ENCODE measurements around the gene ENOX1. TPM values are rescaled to one million over a fixed set of nuclear protein-coding genes. Genes with fewer than 3 reads are reported as not detected.

The ENOX1 gene
- total RNA-seq, 1 experiment from 2014 or later, result 0.26 TPM

- no peaks in the 10 kb centered on the region for H3K36me3 Mint-ChIP-seq
- CTCF ChIA-PET, result no interaction called here
These were observed 132.8 kb downstream of the ENOX1 start for GRCh38 chr13:43653980-43654379.

DNA sequence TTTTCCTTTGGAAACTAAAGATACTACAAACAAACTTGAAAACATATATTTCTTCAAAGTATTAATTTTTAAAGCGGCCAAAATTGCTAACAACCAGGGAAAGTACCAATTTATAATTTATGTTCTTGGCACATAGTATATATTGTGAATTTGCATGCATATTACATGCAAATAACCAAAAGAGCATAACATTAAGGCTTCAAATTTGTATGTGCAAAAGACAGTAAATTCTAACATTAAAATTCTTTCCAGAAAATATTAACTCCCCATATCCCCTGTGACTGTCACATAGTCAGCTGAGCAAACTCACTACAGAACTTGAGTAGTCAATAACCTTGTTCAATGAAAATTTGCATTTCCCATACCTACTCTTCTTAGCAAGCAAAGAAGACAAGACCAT, 133.4 kb downstream of the ENOX1 start:
- no peaks in the 10 kb centered on the region for H3K9me3 Mint-ChIP-seq
- CTCF ChIA-PET, result no interaction called here

More at GRCh38 chr13:43653980-43654379, 132.8 kb downstream of the ENOX1 start:
- Mint-ChIP-seq H3K27me3 (ENCODE audit: low read depth) (no peaks in the 10 kb centered on the region), H3K4me1 (no peaks in the 10 kb centered on the region), H3K27ac (no peak overlapping the region), H3K4me3 (no peak overlapping the region), H3K9me3 (no peaks in the 10 kb centered on the region)
- DNase-seq (ENCODE audit: low spot score), result no peak
- POLR2A ChIA-PET, result no interaction called here
- TF ChIP-seq KAT7 (CRISPR knock-in tag; IDR thresholded peaks at IDR 0.05; ENCODE audit: borderline replicate concordance) (no peak), ZNF671 (CRISPR knock-in tag; IDR thresholded peaks at IDR 0.05) (no peak), ZNF416 (CRISPR knock-in tag; IDR thresholded peaks at IDR 0.05) (no peak), FOXJ3 (CRISPR knock-in tag; IDR thresholded peaks at IDR 0.05; ENCODE audit: borderline replicate concordance) (no peak), AR (CRISPR knock-in tag; IDR thresholded peaks at IDR 0.05) (no peak), HMGA2 (CRISPR knock-in tag; IDR thresholded peaks at IDR 0.05) (no peak), OVOL2 (CRISPR knock-in tag; IDR thresholded peaks at IDR 0.05; ENCODE audit: borderline replicate concordance) (no peak)
- no peak for ATAC-seq

More for the DNA sequence above, 133.4 kb downstream of the ENOX1 start:
- no peaks in the 10 kb centered on the region for H3K4me1 Mint-ChIP-seq
- ATAC-seq, result no peak
- no peak overlapping the region for H3K27ac Mint-ChIP-seq
- no peaks in the 10 kb centered on the region for H3K27me3 Mint-ChIP-seq (ENCODE audit: low read depth)
- no peak for TF ChIP-seq FOXK1 (CRISPR knock-in tag; IDR thresholded peaks at IDR 0.05)
- no peak for TF ChIP-seq GABPB1 (CRISPR knock-in tag; IDR thresholded peaks at IDR 0.05)
- TF ChIP-seq CTCF (IDR thresholded peaks at IDR 0.05), result no peak
- no peak for TF ChIP-seq GTF2I (CRISPR knock-in tag; conservative IDR thresholded peaks at IDR 0.05)
- TF ChIP-seq TP53 (CRISPR knock-in tag; IDR thresholded peaks at IDR 0.05), result no peak
- no peak for TF ChIP-seq ZBTB21 (CRISPR knock-in tag; IDR thresholded peaks at IDR 0.05; ENCODE audit: borderline replicate concordance)
- TF ChIP-seq E2F4 (CRISPR knock-in tag; IDR thresholded peaks at IDR 0.05; ENCODE audit: borderline replicate concordance, low read depth), result no peak
- TF ChIP-seq ZNF263 (CRISPR knock-in tag; IDR thresholded peaks at IDR 0.05; ENCODE audit: low read depth), result no peak
- no peak for TF ChIP-seq PRRX2 (CRISPR knock-in tag; IDR thresholded peaks at IDR 0.05)
- TF ChIP-seq SMAD3 (CRISPR knock-in tag; IDR thresholded peaks at IDR 0.05; ENCODE audit: borderline replicate concordance), result no peak
- no peak for TF ChIP-seq CBFB (CRISPR knock-in tag; IDR thresholded peaks at IDR 0.05; ENCODE audit: low read depth)
- TF ChIP-seq, protein P1, sequence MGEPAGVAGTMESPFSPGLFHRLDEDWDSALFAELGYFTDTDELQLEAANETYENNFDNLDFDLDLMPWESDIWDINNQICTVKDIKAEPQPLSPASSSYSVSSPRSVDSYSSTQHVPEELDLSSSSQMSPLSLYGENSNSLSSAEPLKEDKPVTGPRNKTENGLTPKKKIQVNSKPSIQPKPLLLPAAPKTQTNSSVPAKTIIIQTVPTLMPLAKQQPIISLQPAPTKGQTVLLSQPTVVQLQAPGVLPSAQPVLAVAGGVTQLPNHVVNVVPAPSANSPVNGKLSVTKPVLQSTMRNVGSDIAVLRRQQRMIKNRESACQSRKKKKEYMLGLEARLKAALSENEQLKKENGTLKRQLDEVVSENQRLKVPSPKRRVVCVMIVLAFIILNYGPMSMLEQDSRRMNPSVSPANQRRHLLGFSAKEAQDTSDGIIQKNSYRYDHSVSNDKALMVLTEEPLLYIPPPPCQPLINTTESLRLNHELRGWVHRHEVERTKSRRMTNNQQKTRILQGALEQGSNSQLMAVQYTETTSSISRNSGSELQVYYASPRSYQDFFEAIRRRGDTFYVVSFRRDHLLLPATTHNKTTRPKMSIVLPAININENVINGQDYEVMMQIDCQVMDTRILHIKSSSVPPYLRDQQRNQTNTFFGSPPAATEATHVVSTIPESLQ (CRISPR knock-in tag; IDR thresholded peaks at IDR 0.05), result no peak
- TF ChIP-seq OVOL2 (CRISPR knock-in tag; IDR thresholded peaks at IDR 0.05; ENCODE audit: borderline replicate concordance), result no peak
- TF ChIP-seq, protein P2, sequence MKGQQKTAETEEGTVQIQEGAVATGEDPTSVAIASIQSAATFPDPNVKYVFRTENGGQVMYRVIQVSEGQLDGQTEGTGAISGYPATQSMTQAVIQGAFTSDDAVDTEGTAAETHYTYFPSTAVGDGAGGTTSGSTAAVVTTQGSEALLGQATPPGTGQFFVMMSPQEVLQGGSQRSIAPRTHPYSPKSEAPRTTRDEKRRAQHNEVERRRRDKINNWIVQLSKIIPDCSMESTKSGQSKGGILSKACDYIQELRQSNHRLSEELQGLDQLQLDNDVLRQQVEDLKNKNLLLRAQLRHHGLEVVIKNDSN (CRISPR knock-in tag; IDR thresholded peaks at IDR 0.05), result no peak
- no peak for TF ChIP-seq NR3C1 (CRISPR knock-in tag; conservative IDR thresholded peaks at IDR 0.05; ENCODE audit: low read depth)
- no peak for TF ChIP-seq HMGXB4 (CRISPR knock-in tag; IDR thresholded peaks at IDR 0.05)
- TF ChIP-seq HMGA2 (CRISPR knock-in tag; IDR thresholded peaks at IDR 0.05), result no peak
- H3K36me3 Mint-ChIP-seq, result no peaks in the 10 kb centered on the region
- no peak for DNase-seq (ENCODE audit: low spot score)
- POLR2A ChIA-PET, result no interaction called here
- H3K4me3 Mint-ChIP-seq, result no peak overlapping the region
